BJ (cell line): ENCODE data around the gene PYGL. TPM values are rescaled to one million over a fixed set of nuclear protein-coding genes. Genes with fewer than 3 reads are reported as not detected.

Source experiments
- CTCF ChIA-PET: fragments of 350-600 bp; formaldehyde crosslinking; extraction: SDS; loops from one replicate; lab custom pipeline; 2021; ENCODE audit warnings: antibody characterized with exemption, inconsistent platforms; lab: Yijun Ruan, JAX
- POLR2A ChIA-PET: fragments of 300-600 bp; sonication (Branson Sonifier 250); formaldehyde crosslinking; extraction: SDS; loops from one replicate; lab custom pipeline; 2021; ENCODE audit warnings: antibody characterized with exemption; lab: Charles Lee
- DNase-seq: peaks from one replicate; pipeline ENCODE4 v3.0.0-alpha.2; 2011; ENCODE audit warnings: low read depth
- H3K27me3 ChIP-seq: 2 replicates; pipeline ENCODE4 v1.6.0; 2011; ENCODE audit warnings: low read length; ENCODE audit not compliant: control insufficient read depth, insufficient read depth
- H3K36me3 ChIP-seq: 2 replicates; pipeline ENCODE4 v1.5.1; 2011; ENCODE audit warnings: low read length; ENCODE audit not compliant: control insufficient read depth, insufficient read depth
- H3K4me3 ChIP-seq: 2 replicates; pipeline ENCODE4 v1.5.1; 2011; ENCODE audit warnings: low read depth, mild to moderate bottlenecking, control low read depth, low read length
- CTCF ChIP-seq: IDR thresholded peaks from 2 replicates; pipeline ENCODE4 v1.5.1; 2011; ENCODE audit warnings: low read depth, mild to moderate bottlenecking, control low read depth, inconsistent platforms, low read length, moderate library complexity; ENCODE audit not compliant: insufficient read depth
- polyA plus RNA-seq: library from polyadenylated mRNA; depleted of rRNA; stranded (reverse); fragments of >200 nt; gene quantifications from 2 replicates; pipeline ENCODE4 v1.2.3, GENCODE V29; 2011

Gene PYGL
- polyA plus RNA-seq, 1 experiment, result 36.4 TPM

- CTCF ChIA-PET, result no interaction called here
- POLR2A ChIA-PET, result no interaction called here
- no peak for DNase-seq
- TF ChIP-seq CTCF, result no peak
- Histone ChIP-seq H3K27me3 (no peaks in the 10 kb centered on the region), H3K36me3 (no peaks in the 10 kb centered on the region), H3K4me3 (no peak overlapping the region)
Observed at GRCh38 chr14:50882932-50883826, 61.1 kb downstream of the PYGL start.

GRCh38 chr14:50875359-50876070 lies 68.8 kb downstream of the PYGL start:
- ChIA-PET POLR2A (interaction anchor here (0.6 to 0.7 kb wide), 2 partner anchors 48 to 953 kb away, joined by 4 to 8 read pairs; no protein-coding TSS in a partner anchor), CTCF (interaction anchor here (1.1 to 1.8 kb wide), 4 partner anchors 9 to 46 kb away, joined by 3 to 6 read pairs (median 5); no protein-coding TSS in a partner anchor)
- DNase-seq, result no peak
- no peaks in the 10 kb centered on the region for H3K36me3 ChIP-seq
- H3K27me3 ChIP-seq, result peaks cover 22% of the 10 kb centered on the region
- TF ChIP-seq CTCF, result no peak
- no peak overlapping the region for H3K4me3 ChIP-seq

GRCh38 chr14:50874757-50875156 lies 69.5 kb downstream of the PYGL start:
- no peaks in the 10 kb centered on the region for H3K36me3 ChIP-seq
- ChIA-PET CTCF (interaction anchor here (1.1 to 1.8 kb wide), 3 partner anchors 13 to 47 kb away, joined by 3 to 6 read pairs (median 6); no protein-coding TSS in a partner anchor), POLR2A (interaction anchor here (0.7 kb wide), 1 partner anchor 954 kb away, joined by 4 read pairs; no protein-coding TSS in a partner anchor)
- H3K27me3 ChIP-seq, result peaks cover 24% of the 10 kb centered on the region
- DNase-seq, result no peak
- no peak overlapping the region for H3K4me3 ChIP-seq
- no peak for TF ChIP-seq CTCF

GRCh38 chr14:50871914-50872732 lies 72.2 kb downstream of the PYGL start, which contains the start of gene ABHD12B:
TSS of gene ABHD12B (plus strand) at chr14:50872053. CDS start at chr14:50872175, 122 bp downstream.
- Histone ChIP-seq H3K4me3 (no peak within 1 kb of the TSS; the same call in 1 of the 2 replicates), H3K36me3 (no peaks in the 10 kb centered on the region), H3K27me3 (peaks cover 24% of the 10 kb centered on the region)
- DNase-seq, result no peak
- POLR2A ChIA-PET, result no interaction called here
- CTCF ChIA-PET, result interaction anchor here (1.2 to 1.3 kb wide), 2 partner anchors 11 to 12 kb away, joined by 3 to 5 read pairs; no protein-coding TSS in a partner anchor
- TF ChIP-seq CTCF, result no peak
